CD4-positive, alpha-beta T cell (primary cell): ENCODE results near the gene C1GALT1. TPM values are rescaled to one million over a fixed set of nuclear protein-coding genes. Genes with fewer than 3 reads are reported as not detected.

ENCODE experiments used
- ATAC-seq: fragments of 200-7000 bp; cut with Tn5 transposase; one replicate; pipeline ENCODE4 v1.10.0; 2022; ENCODE audit warnings: mild to moderate bottlenecking; ENCODE audit not compliant: poor library complexity
- CTCF ChIA-PET: fragments of 350-600 bp; sonication (Branson Sonifier 250); formaldehyde crosslinking; loops from one replicate; lab custom pipeline; 2021; ENCODE audit warnings: antibody characterized with exemption, inconsistent platforms; lab: Charles Lee
- POLR2A ChIA-PET: fragments of 350-600 bp; sonication (Branson Sonifier 250); formaldehyde crosslinking; loops from one replicate; lab custom pipeline; 2021; ENCODE audit warnings: antibody characterized with exemption, inconsistent platforms; lab: Charles Lee
- DNase-seq, 14 experiments: peaks; one replicate each; pipeline ENCODE4 v3.0.0-alpha.2; 2013 to 2020; ENCODE audit warnings: mixed read lengths in 2 of 14
- H3K27ac ChIP-seq, 2 donors: one replicate each; pipeline versions ENCODE4 v1.5.1 to v1.7.0; 2013; ENCODE audit warnings: low read length in 2 of 2, low read depth in 1 of 2, mild to moderate bottlenecking in 1 of 2
- H3K27me3 ChIP-seq, 2 experiments: 1 replicate in 1 of 2; 2 replicates in 1 of 2; pipeline versions ENCODE4 v1.6.1 to v1.7.0; 2013; ENCODE audit warnings: low read length in 2 of 2, control low read depth in 1 of 2, mild to moderate bottlenecking in 1 of 2, moderate library complexity in 1 of 2; ENCODE audit not compliant: insufficient read depth in 2 of 2, control insufficient read depth in 1 of 2
- H3K36me3 ChIP-seq: one replicate; pipeline ENCODE4 v1.6.1; 2013; ENCODE audit warnings: low read length, control low read depth; ENCODE audit not compliant: insufficient read depth
- H3K4me1 ChIP-seq: one replicate; pipeline ENCODE4 v1.6.1; 2013; ENCODE audit warnings: low read length, control low read depth; ENCODE audit not compliant: insufficient read depth
- H3K4me3 ChIP-seq: one replicate; pipeline ENCODE4 v1.5.1; 2013; ENCODE audit warnings: mild to moderate bottlenecking, low read length, moderate library complexity
- H3K9me3 ChIP-seq, 2 experiments: 1 replicate in 1 of 2; 2 replicates in 1 of 2; pipeline versions ENCODE4 v1.6.1 to v1.7.0; 2013; ENCODE audit warnings: low read length in 2 of 2, mild to moderate bottlenecking in 2 of 2, control low read depth in 1 of 2, moderate library complexity in 1 of 2; ENCODE audit not compliant: control insufficient read depth in 1 of 2, insufficient read depth in 1 of 2
- H3K27ac Mint-ChIP-seq: one replicate; pipeline ENCODE4 v1.8.0; 2020; ENCODE audit warnings: mixed read lengths
- H3K27me3 Mint-ChIP-seq: one replicate; pipeline ENCODE4 v1.8.0; 2021; ENCODE audit warnings: mixed read lengths
- H3K36me3 Mint-ChIP-seq: one replicate; pipeline ENCODE4 v1.8.0; 2021; ENCODE audit warnings: low read depth, mixed read lengths
- H3K4me1 Mint-ChIP-seq: one replicate; pipeline ENCODE4 v1.8.0; 2021; ENCODE audit warnings: low read depth, mixed read lengths
- H3K4me3 Mint-ChIP-seq: one replicate; pipeline ENCODE4 v1.8.0; 2020; ENCODE audit warnings: mild to moderate bottlenecking, mixed read lengths
- H3K9me3 Mint-ChIP-seq: one replicate; pipeline ENCODE4 v1.8.0; 2020; ENCODE audit warnings: mixed read lengths
- CTCF ChIP-seq: fragments of 200-600 bp; IDR thresholded peaks from one replicate; pipeline ENCODE4 v1.8.0; 2022; ENCODE audit warnings: antibody characterized with exemption, mild to moderate bottlenecking
- intact Hi-C, 2 experiments: fragments of 100-400 bp; cut with DNase I in 1 of 2; cut with micrococcal nuclease in 1 of 2; formaldehyde crosslinking; loops; one replicate each; pipeline versions ENCODE4 v1.15.1 to v1.9.0; 2023 to 2025; cut with DNase I, micrococcal nuclease
- total RNA-seq, 174 experiments: library from RNA in 2 of 174; stranded (reverse) in 2 of 174; gene quantifications; one replicate each; pipeline ENCODE4 v1.2.3 and lab custom pipeline; 2021 to 2026

C1GALT1 gene
- total RNA-seq, 2 experiments from 2014 or later, result 49.4 to 51.9 TPM

- DNase-seq (no peak), ATAC-seq (no peak)
- no peak overlapping the region for H3K27ac Mint-ChIP-seq
- peaks cover 36% of the 10 kb centered on the region for H3K36me3 Mint-ChIP-seq
- Histone ChIP-seq H3K36me3 (no peaks in the 10 kb centered on the region), H3K27ac (no peak overlapping the region), H3K9me3 (peaks cover 0 to 5% of the 10 kb centered on the region in 2 experiments), H3K4me3 (no peak overlapping the region), H3K27me3 (no peaks in the 10 kb centered on the region), H3K4me1 (no peaks in the 10 kb centered on the region)
- no peak for TF ChIP-seq CTCF
- POLR2A ChIA-PET, result interaction anchor here (1.5 to 2.9 kb wide), 3 partner anchors 11 to 70 kb away, joined by 5 to 10 read pairs (median 6); no protein-coding TSS in a partner anchor
- CTCF ChIA-PET, result no interaction called here
- intact Hi-C loops, result loop anchor here in 1 of 2 experiments (2.0 kb wide), 1 partner anchor 14 kb away; no protein-coding TSS in a partner anchor
- H3K4me1 Mint-ChIP-seq, result peaks cover 38% of the 10 kb centered on the region
- H3K4me3 Mint-ChIP-seq, result no peak overlapping the region
- no peaks in the 10 kb centered on the region for H3K27me3 Mint-ChIP-seq
- peaks cover 10% of the 10 kb centered on the region for H3K9me3 Mint-ChIP-seq
Observed at GRCh38 chr7:7175075-7175695, 7.2 kb upstream of the C1GALT1 start.

GRCh38 chr7:7176406-7177043 lies 5.8 kb upstream of the C1GALT1 start:
- Mint-ChIP-seq H3K27me3 (no peaks in the 10 kb centered on the region), H3K36me3 (peaks cover 32% of the 10 kb centered on the region), H3K9me3 (peaks cover 7% of the 10 kb centered on the region), H3K27ac (no peak overlapping the region), H3K4me1 (peaks cover 39% of the 10 kb centered on the region), H3K4me3 (no peak overlapping the region)
- POLR2A ChIA-PET, result interaction anchor here (1.0 to 2.4 kb wide), 2 partner anchors 16 to 19 kb away, joined by 3 to 8 read pairs; no protein-coding TSS in a partner anchor
- Histone ChIP-seq H3K4me3 (no peak overlapping the region), H3K27me3 (no peaks in the 10 kb centered on the region), H3K9me3 (peaks cover 0 to 5% of the 10 kb centered on the region in 2 experiments), H3K27ac (no peak overlapping the region), H3K36me3 (no peaks in the 10 kb centered on the region), H3K4me1 (peaks cover 6% of the 10 kb centered on the region)
- intact Hi-C loops, result no loop called here
- CTCF ChIA-PET, result no interaction called here
- ATAC-seq (peak; percentile 46), DNase-seq (peak in 2 of 14 experiments; percentile 49 to 51)
- no peak for TF ChIP-seq CTCF

- no peak overlapping the region for H3K4me3 Mint-ChIP-seq
- no peaks in the 10 kb centered on the region for H3K27me3 ChIP-seq
- H3K4me3 ChIP-seq, result no peak overlapping the region
- H3K27me3 Mint-ChIP-seq, result no peaks in the 10 kb centered on the region
- CTCF ChIA-PET, result no interaction called here
- H3K9me3 Mint-ChIP-seq, result peaks cover 7% of the 10 kb centered on the region
- intact Hi-C loops, result no loop called here
- POLR2A ChIA-PET, result interaction anchor here (1.0 to 2.4 kb wide), 2 partner anchors 17 to 19 kb away, joined by 3 to 8 read pairs; no protein-coding TSS in a partner anchor
- no peaks in the 10 kb centered on the region for H3K36me3 ChIP-seq
- no peak overlapping the region for H3K27ac Mint-ChIP-seq
- H3K9me3 ChIP-seq, result peaks cover 0 to 3% of the 10 kb centered on the region in 2 experiments
- DNase-seq (no peak), ATAC-seq (no peak)
- H3K27ac ChIP-seq, result no peak overlapping the region
- TF ChIP-seq CTCF, result no peak
- H3K4me1 Mint-ChIP-seq, result peaks cover 34% of the 10 kb centered on the region
- H3K36me3 Mint-ChIP-seq, result peaks cover 33% of the 10 kb centered on the region
- H3K4me1 ChIP-seq, result peaks cover 7% of the 10 kb centered on the region
Observed at GRCh38 chr7:7177044-7177517, 5.3 kb upstream of the C1GALT1 start.
